HG03442 (cell line): Measurements from ENCODE around the gene GTSE1.

ENCODE experiments used
- ATAC-seq: cut with Tn5 transposase; IDR thresholded peaks from one replicate; pipeline ENCODE4 v1.9.1; 2021; ENCODE audit warnings: mild to moderate bottlenecking, moderate library complexity; ENCODE audit not compliant: unreplicated experiment

Gene GTSE1

DNA sequence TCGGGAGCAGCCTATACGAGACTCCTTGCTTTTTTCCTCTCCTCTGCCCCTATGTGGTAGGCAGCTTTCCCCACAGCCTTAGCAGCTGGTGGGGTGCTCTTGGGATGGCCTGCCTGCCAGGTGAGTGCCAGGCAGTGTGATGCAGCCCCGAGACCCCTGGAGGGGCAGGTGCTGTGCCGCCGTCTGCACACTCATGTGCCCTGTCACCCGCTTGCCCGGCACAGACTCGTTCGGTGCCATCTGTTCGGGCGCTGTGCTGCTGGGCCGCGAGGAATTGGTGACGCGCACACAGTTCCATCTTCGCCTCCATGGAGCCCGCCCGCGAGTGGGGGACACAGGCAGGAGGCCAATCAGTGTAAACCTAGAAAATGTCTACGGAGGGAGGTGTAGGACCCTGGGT lies 54.0 kb downstream of the GTSE1 start:
- ATAC-seq, result no peak

DNA sequence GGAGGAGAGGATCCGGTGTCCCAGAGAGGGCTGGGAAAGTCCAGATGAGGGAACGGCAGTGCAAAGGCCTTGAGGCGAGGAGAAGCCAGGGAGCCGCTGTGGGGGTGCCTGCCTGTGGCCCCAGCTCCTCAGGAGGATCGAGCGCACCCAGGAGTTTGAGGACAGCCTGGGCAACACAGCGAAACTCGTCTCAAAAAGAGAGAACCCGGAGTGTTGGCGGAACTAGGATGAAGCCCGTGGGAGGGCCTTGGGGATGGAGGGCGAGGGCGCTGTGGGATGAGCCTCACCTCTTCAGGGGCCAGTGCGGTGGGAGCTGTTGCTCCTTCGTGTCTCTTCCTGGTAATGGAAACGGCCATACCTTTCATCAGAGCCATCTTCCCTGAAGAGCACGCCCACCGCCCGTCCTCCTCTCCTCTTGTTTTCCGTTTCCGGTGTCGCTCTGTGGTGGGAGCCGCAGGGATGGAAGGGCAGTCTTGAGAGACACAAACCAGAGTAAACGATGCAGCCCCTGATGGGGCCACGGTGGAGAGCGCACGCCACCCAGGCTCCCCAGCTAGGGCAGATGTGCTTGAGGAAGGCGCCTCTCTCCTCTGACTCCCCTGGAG lies 54.6 kb downstream of the GTSE1 start:
- no peak for ATAC-seq

DNA sequence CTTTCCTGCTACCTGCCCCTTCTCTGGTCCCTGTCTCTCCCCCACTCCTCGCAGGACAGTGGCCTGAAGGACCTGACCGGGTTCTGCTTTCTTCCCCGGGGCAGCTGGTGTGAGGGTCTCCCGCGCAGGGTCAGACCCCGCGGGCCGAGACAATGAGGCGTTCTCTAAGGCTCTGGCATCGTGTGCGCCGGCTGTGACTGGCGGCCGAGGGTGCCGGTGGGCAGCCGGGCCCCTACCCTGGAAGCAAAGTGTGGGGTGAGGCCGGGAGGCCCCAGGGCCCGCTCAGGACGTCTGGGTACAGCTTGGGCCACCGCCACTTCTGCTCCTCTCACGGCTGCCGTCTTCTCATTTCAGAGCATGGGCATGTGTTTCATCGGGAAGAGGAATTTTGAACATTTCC lies 55.1 kb downstream of the GTSE1 start:
- ATAC-seq, result no peak

DNA sequence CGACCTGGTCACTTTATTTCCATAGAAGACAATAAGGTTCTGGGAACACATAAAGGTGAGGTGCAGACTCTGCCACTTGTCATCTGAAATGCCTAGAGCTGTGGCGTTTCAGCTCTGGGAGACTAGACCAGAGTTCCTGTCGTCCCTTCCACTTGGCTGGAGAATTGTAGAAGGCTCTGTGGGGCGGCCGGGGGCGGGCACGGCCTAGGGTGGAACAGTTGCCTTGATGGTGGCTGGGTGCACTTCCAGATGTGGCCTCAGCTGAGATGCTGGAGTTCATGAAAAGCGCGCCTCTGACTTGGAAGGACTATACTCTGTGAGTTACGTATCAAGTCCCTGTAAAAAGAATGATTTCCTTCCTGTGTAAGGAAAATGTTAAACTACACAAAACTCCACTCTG lies 55.6 kb downstream of the GTSE1 start:
- ATAC-seq, result no peak

DNA sequence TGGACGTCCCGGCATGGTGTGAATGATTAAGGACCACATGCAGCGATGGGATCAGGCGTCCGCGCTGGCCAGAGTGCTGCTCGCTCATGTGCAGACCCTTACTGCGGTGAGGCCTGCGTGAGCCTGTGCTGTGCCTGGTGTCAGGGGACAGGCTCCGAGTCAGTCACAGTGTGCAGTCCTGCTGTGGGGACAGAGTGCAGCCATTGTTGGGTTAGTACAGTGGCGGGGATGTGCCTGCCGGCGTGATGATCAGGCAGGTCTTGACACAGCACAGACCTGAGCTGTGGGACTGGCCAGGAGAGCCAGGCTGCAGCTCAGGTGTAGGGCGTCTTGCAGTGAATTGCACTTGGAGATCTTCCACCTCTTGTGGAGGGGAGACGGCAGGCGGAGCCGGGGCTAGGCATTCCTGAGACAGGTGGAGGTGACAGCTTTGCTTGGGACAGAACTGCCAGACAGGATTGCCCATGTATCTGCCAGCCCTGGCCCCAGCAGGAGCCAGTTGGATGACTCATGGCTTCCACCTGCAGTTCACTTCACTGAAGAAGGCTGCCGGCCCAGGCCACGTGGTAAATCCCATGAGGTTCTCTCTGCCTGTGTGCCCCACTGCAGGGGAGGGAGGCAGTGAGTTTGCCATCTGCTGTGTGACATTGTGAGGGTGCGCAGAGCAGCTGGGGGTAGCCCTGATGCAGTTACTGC lies 56.2 kb downstream of the GTSE1 start:
- ATAC-seq, result no peak

DNA sequence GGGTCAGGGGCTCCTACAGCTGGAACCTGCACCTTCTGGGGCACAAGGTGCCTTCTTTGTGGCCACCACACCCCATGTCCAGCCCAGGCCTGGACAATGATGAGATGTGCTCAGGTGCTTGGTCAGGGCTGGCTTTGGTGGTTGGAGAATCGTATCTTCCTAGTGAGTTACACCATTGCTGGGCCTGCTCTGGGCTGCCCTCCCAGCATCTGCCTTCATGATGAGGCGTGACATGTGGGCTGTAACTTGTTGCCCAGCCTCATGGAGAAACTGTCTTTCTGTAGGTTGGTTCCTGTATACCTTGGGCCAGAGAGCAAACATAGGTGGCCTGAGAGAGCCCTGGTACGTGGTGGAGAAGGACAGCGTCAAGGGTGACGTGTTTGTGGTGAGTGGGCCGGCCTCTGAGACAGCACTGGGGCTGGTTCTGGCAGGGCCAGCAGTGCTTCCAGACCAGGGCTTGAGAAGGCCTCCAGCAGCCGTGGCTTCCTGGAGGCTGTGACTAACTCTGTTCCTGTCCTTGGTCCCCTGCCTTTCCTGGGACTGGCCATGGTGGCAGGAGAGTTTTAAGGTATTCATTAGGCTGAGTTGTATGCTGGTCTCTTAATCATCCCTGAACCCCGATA lies 56.9 kb downstream of the GTSE1 start:
- no peak for ATAC-seq

DNA sequence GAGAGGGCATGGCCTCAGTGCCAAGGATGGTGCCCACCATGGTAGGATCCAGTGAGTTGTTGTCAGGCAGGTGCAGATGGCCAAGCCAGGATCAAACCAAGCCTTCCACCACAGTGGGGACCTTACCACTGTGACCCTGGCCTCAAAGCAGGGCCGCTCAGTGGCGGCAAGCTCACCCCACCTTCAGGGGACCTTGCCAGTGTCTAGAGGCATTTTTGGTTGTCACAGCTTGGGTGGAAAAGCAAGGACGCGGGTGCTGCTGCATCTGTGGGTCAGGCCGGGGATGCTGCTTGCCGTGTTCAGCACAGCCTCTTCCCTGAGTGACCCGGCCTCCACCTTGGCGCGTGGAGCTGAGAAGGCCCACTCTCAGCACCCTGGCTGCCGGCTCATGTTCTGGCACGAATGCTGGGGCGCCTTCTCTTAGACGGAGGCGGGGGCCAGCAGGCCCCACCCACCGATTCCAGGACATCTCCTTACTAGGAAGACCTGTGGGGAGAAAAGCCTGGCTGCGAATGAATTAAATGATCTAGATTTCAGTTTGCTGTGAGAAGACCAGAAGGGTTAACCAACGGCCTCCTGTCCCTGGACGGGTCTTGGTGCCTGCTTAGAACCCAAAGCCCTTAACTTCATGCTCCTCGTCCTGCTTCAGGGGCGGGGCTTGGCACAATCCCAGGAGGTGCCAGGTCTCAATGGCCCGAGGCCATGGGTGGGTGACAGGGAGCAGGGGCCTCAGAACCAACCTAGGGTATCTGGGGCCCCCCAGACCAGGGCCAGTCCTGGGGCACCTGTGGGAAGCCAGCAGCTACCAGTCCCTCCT lies 57.7 kb downstream of the GTSE1 start:
- no peak for ATAC-seq

DNA sequence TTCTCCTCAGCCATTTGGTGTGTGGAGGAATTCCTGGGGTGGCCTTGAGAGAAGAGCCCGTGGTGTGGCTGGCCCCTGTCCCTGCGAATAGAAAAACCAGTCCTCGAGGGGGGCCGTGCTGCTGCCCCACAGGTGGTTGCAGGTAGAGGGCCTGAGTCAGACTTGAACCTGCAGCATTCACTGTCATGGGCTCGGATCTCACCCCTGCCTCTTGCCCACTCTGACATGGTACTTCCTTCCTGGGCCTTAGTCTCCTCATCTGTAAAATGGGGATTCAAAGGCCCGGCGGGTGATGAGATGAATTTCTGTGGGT lies 58.3 kb downstream of the GTSE1 start:
- ATAC-seq, result no peak

DNA sequence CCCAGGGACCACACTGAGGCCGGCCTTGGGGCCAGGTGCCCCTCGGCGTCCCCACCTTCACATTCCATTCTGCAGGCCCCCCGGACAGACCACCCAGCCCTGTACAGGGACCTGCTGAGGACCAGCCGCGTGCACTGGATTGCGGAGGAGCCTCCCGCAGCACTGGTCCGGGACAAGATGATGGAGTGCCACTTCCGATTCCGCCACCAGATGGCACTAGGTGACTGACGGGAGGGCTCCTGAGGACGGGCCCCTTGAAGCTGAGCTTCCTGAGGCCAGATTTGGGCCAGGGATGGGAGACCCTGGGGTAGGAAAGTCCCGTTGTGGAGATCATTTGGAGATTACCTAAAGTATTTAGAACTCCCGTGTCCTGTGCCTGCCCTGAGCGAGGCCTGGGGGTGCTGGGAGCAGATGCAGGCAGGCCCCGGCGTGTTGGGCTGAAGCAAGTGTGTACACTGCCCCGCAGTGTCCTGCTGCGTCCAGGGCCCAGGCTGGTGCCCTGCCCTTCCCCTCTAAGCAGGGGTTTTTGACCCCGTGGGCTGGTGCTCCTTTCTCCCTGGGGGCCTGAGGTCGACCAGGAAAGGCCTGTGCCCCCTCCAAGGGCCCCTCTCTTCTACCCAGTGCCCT lies 58.8 kb downstream of the GTSE1 start:
- ATAC-seq, result no peak

DNA sequence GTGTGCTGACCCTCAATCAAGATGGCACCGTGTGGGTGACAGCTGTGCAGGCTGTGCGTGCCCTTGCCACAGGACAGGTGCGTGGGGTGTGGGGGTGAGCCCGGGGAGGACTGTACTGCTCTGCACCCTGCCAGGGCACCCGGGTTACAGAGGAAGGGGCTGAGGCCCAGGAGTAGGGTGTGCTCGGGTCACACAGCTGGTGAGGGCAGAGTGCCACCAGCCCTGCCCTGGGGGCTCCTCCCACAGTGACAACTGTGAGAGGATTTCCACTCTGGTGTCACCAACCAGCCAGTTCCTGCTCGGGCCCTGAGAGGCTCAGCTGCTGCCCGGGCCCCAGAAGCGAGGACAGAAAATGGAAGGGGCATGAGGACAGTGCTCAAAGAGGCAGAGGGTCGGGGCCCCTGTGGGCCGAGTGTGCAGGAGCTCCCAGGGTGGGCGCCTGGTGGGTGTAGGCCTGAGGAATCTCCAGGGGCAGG lies 59.4 kb downstream of the GTSE1 start:
- ATAC-seq, result no peak

DNA sequence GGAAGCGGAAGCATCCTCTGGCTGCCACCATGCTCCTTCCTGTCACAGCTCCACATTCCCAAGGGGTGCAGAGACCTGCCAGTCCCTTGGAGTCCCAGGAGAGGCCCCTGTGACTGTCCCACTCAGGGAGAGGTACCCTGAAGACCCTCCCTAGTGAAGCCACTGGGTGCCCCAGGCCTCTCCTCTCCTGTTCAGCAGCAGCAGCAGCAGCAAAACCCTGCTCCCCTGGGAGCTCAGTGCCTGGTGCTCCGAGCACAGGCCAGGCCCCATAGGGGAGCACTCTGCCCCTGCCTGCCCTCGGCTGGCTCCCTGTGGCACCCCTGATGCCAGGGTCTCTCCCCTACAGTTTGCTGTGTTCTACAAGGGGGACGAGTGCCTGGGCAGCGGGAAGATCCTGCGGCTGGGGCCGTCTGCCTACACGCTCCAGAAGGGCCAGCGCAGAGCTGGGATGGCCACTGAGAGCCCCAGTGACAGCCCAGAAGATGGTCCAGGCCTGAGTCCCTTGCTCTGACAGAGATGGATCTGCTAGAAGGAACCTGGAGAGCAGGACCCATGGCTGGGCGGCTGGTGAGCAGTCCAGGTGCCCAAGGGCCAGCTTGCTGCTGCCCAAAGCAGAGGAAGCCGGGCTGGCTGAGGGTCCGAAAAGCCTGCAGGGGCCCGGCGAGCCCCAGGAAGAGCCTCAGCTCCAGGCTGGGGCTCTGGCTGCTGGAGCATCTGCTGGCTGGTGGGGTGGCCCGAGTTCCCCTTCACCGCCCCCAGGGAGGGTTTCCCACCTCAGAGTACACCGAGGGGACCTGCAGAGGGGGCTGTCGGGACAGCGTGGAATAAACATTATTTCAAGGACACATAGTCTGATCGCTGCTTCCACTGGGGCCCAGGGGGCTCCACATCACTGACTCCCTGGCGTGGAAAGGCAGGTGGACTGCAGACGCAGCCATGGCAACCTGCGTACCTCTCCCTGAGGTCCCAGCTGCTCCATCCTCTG lies 60.1 kb downstream of the GTSE1 start:
- ATAC-seq, result no peak

DNA sequence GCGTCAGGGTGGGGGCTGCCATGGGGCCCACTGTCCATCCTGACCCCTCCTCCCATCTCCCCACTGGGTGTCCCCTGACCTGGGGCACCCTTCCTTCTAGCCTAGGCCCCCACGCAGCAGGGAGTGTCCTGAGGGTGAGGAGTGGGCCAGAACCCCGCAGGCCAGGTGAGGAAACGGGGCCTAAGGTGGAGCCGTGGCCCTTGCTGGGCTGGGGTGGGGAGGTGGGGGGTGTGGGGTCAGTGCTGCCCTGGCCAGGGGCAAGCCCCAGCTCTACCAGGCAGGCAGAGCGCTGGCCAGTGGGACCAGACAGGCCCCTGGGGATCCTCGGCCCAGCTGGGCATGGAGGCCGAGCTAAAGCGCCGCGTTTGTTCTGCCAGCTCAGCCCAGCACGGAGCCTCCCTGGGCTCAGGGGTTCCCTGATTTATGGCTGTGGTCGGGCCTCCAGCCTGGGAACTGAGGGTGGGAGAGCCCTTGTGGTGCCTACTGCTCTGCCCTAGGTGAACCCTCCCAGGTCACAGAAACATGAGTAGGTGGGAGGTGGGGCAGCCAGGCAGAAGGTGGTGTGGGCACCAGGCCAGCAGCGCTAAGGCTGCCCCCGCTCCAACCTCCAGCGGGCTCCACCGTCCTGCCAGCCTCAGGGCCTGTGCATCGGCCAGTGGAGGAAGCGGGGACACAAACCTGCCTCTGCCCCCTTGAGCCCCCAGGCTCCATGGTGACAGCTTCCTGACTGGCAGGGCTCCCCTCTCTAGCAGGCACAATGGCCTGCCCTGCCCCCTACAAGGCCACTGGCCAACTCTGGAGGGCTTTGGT lies 61.2 kb downstream of the GTSE1 start:
- no peak for ATAC-seq

DNA sequence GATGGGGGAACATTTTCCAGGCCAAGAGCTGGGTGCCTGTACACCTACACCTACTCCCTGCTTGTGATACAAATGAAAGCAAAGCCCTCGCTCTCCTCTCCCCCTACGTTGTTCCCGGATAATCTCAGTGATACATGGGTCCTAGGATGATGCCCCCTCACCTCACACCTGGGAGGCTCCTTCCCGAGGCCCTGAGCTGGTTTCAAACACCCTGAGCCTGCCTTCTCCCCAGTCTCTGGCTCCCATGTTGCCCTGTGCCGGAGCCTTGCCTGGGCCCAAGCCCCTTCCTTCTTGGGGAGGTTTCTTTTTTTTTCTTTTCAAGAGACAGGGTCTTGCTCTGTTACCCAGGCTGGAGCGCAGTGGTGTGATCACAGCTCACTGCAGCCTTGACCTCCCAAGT lies 62.1 kb downstream of the GTSE1 start:
- no peak for ATAC-seq

DNA sequence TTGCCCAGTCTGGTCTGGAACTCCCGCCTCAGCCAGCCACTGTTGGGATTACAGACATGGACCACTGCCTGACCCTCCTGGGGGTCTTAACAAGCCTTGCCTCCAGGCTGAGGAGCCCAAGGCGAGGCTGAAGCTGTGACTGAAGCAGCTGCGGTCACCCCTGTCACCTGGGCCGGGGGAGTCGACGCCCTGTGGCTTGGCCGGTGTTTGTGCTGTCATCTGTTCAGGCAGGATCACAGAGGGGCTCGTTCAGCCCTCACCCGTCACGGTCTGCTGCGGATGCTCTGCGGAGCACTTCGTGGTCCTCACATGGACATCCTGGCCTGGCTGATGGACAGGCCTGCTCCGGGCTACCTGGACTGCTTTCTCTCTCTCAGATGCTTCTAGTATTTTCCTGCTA lies 62.7 kb downstream of the GTSE1 start:
- no peak for ATAC-seq

DNA sequence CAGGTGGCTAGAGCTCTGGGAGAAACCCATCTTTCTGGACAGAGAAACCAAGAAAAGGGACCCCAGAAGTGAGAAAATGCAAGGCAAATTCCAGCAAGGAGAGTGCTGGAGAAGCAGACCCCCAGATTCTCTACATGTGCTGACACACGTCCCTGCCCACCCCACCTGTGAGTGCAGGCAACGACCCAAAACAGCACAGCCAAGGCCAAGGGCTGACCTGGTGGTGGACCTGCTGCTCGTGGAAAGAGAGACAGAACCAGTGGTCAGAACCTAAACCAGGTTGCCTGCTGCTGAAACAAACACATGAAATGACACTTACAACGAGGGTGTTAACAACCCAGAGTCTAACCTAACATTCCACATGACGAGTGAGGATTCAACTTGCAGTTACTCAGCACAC lies 63.4 kb downstream of the GTSE1 start:
- no peak for ATAC-seq

DNA sequence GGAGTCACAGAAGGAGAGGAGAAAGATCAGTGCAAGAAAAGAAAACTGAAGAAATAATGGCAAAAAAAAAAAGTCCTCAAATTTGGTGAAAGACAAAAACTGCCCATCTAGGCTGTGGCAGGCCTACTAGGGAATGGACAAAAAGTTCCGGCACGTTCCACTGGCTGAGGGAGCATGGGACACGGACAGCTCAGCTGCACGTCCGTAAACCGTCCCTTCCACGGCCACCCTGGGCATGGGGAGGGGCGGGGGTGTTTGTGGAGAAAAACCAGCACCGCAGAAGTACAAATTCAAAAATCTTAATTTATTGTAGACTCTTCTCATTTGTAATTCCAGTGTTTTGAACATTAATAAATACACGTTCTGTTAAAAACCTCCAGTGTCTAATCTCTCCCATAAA lies 64.2 kb downstream of the GTSE1 start:
- ATAC-seq, result no peak

DNA sequence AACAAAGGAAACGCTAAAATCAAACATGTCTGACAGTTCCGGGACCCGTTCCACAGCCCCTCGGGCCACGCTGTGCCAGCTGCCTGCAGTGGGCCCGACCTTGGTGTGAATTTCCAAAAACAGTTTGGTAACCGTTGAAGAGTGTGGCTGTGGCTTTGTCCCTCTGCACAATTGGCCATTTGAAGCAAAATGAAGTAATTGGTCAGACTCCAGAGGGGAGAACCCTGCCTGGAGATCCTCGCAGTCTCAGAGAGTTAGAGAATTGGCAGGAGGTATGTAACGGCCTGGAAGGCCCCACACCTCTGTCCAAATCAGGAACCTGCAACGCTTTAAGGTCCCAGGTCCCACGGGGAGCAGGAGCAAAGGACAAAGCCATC lies 65.1 kb downstream of the GTSE1 start:
- no peak for ATAC-seq

DNA sequence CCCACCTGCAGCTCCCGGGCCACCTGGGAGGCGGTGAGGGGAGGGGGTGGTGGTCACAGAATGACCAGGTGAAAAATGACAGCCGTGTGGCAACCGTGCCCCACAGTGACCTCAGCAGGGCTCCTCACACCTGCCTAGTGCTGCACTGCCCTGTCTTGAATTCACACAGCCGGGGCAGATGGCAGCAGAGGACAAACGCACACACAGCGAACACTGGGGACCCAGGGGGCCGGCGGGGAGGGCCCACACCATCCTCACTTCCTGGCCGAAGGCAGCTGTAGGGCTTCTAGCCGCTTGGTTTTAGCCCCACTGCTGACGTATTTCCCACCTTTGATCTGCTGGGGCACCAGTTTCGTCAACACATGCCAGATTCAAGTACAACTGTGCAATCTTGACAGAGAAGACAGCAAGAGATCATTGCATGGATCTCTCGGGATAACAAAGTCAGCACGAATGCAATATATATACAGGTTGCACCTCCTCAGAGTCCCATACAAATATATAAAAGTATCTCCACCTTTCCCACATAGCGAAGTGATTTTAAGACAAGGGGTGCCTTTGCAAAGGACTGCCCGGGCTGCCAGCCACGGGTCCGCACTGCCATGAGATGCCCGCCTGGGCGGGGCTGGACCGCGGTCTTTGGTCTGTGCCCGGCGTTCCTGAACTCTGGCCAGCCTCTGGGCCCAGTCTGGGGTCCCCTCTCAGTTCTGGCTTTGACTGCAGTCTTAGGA lies 65.7 kb downstream of the GTSE1 start:
- no peak for ATAC-seq
